ENCODE results near the gene COTL1.
A peak's percentile ranks its signal among the peaks of the same experiment; 100 is the strongest.

The COTL1 gene

DNA sequence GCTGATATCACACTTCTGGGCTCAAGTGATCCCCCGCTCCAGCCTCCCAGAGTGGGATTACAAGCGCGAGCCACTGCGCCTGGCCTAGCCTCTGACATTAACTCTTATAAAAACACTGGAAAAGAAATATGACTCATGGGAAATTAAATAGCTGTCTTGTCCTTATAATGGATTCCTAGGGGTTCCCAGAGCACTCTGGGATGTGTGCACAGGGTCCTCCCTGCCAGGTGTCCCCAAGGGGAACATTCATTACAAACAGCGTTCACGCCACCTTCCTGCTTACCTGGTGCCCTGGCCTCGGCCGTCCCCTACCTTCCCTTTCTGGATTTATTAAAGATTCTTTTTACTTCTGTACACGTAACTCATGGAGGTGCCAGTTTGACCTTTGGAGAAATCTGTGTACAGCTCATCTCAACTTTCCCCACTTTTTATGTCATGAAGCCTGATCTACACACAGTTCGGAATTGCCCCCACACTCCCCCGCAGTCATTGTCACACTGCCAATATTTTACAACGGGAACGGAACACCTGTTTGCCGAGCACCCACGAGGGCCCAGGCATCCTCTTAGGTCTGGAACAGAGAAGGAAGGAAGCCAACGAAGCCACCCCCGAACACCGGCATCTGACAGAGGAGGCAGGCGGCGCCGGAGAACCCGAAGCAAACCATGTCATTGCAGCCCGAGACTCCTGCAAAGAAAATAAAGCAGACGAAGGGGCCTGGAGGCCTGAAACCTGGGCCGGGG lies 73.7 kb downstream of the COTL1 start:
- in situ Hi-C loops (cut with HindIII; ENCODE audit: low pct_unique_long_range_greater_than_20kb, low sequenced_read_pairs), result no loop called here
- no peak for DNase-seq (ENCODE audit: low read depth in 1 of 2, low spot score in 1 of 2)
- TF ChIP-seq JUND (IDR thresholded peaks at IDR 0.05; ENCODE audit: low read depth), result no peak

GRCh38 chr16:84543253-84543652 lies 74.6 kb downstream of the COTL1 start:
- no peak for TF ChIP-seq JUND (IDR thresholded peaks at IDR 0.05; ENCODE audit: low read depth)
- DNase-seq (ENCODE audit: low read depth in 1 of 2, low spot score in 1 of 2), result no peak
- in situ Hi-C loops (cut with HindIII; ENCODE audit: low pct_unique_long_range_greater_than_20kb, low sequenced_read_pairs), result no loop called here

- peak in 1 of 2 experiments; percentile 39 for DNase-seq (ENCODE audit: low read depth in 1 of 2, low spot score in 1 of 2)
- in situ Hi-C loops (cut with HindIII; ENCODE audit: low pct_unique_long_range_greater_than_20kb, low sequenced_read_pairs), result no loop called here
- TF ChIP-seq JUND (IDR thresholded peaks at IDR 0.05; ENCODE audit: low read depth), result no peak
Observed at GRCh38 chr16:84541999-84542817, 75.7 kb downstream of the COTL1 start.

- no peak for DNase-seq (ENCODE audit: low read depth in 1 of 2, low spot score in 1 of 2)
- in situ Hi-C loops (cut with HindIII; ENCODE audit: low pct_unique_long_range_greater_than_20kb, low sequenced_read_pairs), result no loop called here
- no peak for TF ChIP-seq JUND (IDR thresholded peaks at IDR 0.05; ENCODE audit: low read depth)
Observed at GRCh38 chr16:84540194-84540593, 77.7 kb downstream of the COTL1 start.

DNA sequence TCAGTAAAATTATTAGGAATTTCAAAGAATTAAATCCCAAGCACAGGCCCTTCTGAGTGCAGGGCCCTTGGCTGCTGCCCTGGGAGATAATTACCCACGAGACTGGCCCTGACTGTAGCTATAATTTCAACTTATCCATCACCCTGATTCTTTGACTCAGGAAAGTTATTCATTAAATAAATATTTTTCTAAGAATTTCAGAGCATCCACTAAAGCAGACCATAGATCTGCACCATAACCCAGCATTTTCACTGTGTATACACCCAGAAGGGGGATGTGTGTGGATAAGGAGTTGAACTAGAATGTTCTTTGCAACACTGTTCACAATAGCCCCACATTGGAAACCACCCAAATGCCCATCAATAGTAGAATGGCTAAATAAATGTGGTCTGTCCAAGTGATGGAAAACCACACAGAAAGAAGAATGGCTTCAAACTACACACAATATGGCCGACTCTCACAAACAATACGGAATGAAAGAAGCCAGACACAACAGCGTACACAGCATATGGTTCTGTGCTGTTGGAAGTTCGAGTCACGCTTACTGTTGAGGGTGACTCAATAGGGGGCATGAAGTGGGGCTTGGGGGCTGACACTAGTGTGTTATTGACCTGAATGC lies 79.5 kb downstream of the COTL1 start:
- no peak for TF ChIP-seq JUND (IDR thresholded peaks at IDR 0.05; ENCODE audit: low read depth)
- DNase-seq (ENCODE audit: low read depth in 1 of 2, low spot score in 1 of 2), result no peak
- in situ Hi-C loops (cut with HindIII; ENCODE audit: low pct_unique_long_range_greater_than_20kb, low sequenced_read_pairs), result no loop called here

DNA sequence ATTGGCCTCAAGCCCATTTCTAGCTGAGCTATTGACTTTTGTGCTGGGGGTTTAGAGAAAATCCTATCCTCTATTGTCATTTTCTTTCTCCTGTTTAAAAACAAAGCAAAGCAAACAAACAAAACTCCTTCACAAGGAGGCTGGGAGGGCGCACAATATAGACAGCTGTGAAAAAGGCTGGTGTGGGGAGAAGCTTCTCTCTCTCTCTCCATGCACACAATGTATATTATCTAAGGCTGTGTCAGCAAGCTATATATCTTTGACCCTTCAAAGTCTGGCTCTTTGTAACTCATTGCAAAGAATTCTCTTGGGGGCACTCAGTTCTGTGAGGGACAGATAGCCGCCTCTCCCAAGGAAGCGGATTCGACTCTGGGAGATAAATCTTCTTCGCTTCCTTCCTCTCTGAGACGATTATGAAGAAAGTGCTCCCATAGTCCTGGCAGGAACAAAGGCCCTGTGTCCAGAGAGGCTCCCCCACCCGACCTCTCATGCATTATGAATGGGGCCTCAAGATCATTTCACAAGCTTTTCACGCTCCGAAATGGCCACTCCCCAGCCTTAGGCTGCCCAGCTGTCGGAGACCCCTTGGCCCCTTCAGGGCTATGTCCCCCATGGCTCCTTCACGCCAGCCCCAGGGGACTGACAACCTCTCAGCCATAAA lies 80.3 kb downstream of the COTL1 start:
- TF ChIP-seq JUND (IDR thresholded peaks at IDR 0.05; ENCODE audit: low read depth), result no peak
- DNase-seq (ENCODE audit: low read depth in 1 of 2, low spot score in 1 of 2), result no peak
- in situ Hi-C loops (cut with HindIII; ENCODE audit: low pct_unique_long_range_greater_than_20kb, low sequenced_read_pairs), result no loop called here

- in situ Hi-C loops (cut with HindIII; ENCODE audit: low pct_unique_long_range_greater_than_20kb, low sequenced_read_pairs), result no loop called here
- no peak for DNase-seq (ENCODE audit: low read depth in 1 of 2, low spot score in 1 of 2)
- TF ChIP-seq JUND (IDR thresholded peaks at IDR 0.05; ENCODE audit: low read depth), result no peak
Observed at GRCh38 chr16:84535851-84536250, 82.0 kb downstream of the COTL1 start.

DNA sequence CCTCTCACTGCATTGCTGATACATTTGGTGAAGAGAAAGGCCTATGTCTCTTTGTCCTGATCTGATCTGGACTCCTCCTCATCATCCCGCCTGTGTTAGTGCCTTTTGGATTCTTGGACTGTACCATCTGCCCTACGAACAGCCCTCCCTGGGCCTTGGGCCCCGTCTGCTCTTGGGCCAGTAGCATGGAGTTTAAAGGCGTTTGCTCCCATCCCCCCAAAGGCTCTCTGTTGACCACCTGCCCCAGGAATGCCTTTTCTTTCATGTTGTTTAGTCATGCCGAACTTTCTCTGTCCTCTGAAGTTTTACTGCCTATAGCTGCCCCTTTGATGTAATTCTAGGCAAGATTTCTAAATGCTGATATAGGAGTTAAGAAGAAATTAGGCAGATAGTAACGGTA lies 82.5 kb downstream of the COTL1 start:
- TF ChIP-seq JUND (IDR thresholded peaks at IDR 0.05; ENCODE audit: low read depth), result no peak
- no peak for DNase-seq (ENCODE audit: low read depth in 1 of 2, low spot score in 1 of 2)

GRCh38 chr16:84534815-84535214 lies 83.1 kb downstream of the COTL1 start:
- no peak for DNase-seq (ENCODE audit: low read depth in 1 of 2, low spot score in 1 of 2)
- no peak for TF ChIP-seq JUND (IDR thresholded peaks at IDR 0.05; ENCODE audit: low read depth)
- in situ Hi-C loops (cut with HindIII; ENCODE audit: low pct_unique_long_range_greater_than_20kb, low sequenced_read_pairs), result no loop called here

More for the DNA sequence above, 82.5 kb downstream of the COTL1 start:
- in situ Hi-C loops (cut with HindIII; ENCODE audit: low pct_unique_long_range_greater_than_20kb, low sequenced_read_pairs), result no loop called here

DNA sequence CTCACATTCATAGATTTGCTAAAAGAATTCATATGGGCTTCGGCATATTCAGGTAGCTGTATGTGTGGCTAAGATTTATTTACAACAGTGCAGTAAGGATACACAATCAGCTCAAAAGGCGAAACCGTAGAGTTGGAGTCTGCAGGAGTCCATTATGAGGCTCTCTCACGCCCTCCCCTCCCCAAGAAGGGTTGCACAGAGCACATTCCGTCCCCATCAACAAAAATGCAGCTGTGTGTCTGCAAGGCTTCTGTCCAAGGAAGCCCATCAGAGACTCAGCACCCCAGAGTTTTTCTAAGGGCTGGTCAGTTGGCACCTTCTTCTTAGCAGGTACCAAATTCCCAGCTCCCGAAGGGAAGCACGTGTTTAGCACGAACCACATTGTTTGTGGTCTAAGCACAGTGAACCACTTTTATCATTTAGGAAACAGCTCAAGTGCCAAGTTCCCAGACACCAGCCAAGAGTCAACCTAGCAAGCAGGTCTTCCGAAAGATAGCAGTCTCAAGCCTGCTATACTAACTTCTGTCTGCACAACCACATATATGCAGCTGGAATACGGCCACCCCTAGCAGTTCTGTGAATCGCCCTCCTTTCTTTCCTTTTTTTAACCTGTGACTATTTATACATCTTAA lies 84.9 kb downstream of the COTL1 start:
- no peak for DNase-seq (ENCODE audit: low read depth in 1 of 2, low spot score in 1 of 2)
- no peak for TF ChIP-seq JUND (IDR thresholded peaks at IDR 0.05; ENCODE audit: low read depth)
- in situ Hi-C loops (cut with HindIII; ENCODE audit: low pct_unique_long_range_greater_than_20kb, low sequenced_read_pairs), result no loop called here

DNA sequence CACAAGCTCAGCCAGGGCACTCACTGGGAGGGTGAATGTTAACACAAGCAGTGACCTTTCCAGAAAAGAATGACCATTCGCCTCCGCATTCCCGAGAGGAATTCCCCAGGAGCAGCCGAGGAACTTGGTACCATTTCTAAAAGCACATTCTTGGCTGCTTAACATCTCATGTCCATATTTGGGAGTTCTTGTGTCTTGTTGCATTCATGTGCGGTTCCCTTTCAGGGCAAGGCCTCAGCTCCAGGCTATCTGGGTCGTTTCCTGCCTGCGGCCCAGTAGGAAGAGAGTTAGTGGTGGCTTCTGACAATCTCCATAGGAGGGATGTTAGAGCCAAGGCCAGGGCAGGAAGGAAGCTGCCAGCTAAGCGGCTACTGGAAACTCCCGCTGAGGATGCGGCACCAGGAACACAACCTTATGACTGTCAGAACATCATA lies 85.6 kb downstream of the COTL1 start:
- in situ Hi-C loops (cut with HindIII; ENCODE audit: low pct_unique_long_range_greater_than_20kb, low sequenced_read_pairs), result no loop called here
- no peak for TF ChIP-seq JUND (IDR thresholded peaks at IDR 0.05; ENCODE audit: low read depth)
- DNase-seq (ENCODE audit: low read depth in 1 of 2, low spot score in 1 of 2), result peak in 1 of 2 experiments; percentile 33

GRCh38 chr16:84531671-84532111 lies 86.2 kb downstream of the COTL1 start:
- in situ Hi-C loops (cut with HindIII; ENCODE audit: low pct_unique_long_range_greater_than_20kb, low sequenced_read_pairs), result no loop called here
- no peak for TF ChIP-seq JUND (IDR thresholded peaks at IDR 0.05; ENCODE audit: low read depth)
- no peak for DNase-seq (ENCODE audit: low read depth in 1 of 2, low spot score in 1 of 2)
